Type B pancreatic cell (in vitro differentiated cells): Measurements from ENCODE around the gene ALKBH1. TPM values are rescaled to one million over a fixed set of nuclear protein-coding genes. Genes with fewer than 3 reads are reported as not detected.
A peak's percentile ranks its signal among the peaks of the same experiment; 100 is the strongest.

Experiments
- DNase-seq: peaks from one replicate; pipeline ENCODE4 v3.0.0; 2021; ENCODE audit warnings: mixed read lengths; ENCODE audit not compliant: unreplicated experiment; ENCODE audit errors: extremely low spot score
- H3K27ac Mint-ChIP-seq: 2 replicates; pipeline ENCODE4 v1.8.0; 2021; ENCODE audit warnings: mild to moderate bottlenecking, mixed read lengths
- H3K27me3 Mint-ChIP-seq: 2 replicates; pipeline ENCODE4 v1.8.0; 2021; ENCODE audit warnings: mixed read lengths
- H3K36me3 Mint-ChIP-seq: 2 replicates; pipeline ENCODE4 v1.8.0; 2021; ENCODE audit warnings: mixed read lengths
- H3K4me1 Mint-ChIP-seq: one replicate; pipeline ENCODE4 v1.8.0; 2021; ENCODE audit warnings: mixed read lengths; ENCODE audit not compliant: unreplicated experiment
- H3K4me3 Mint-ChIP-seq: 2 replicates; pipeline ENCODE4 v1.8.0; 2021; ENCODE audit warnings: mild to moderate bottlenecking, mixed read lengths
- H3K9me3 Mint-ChIP-seq: 2 replicates; pipeline ENCODE4 v1.8.0; 2021; ENCODE audit warnings: mixed read lengths
- total RNA-seq: library from RNA; stranded (reverse); gene quantifications from 2 replicates; pipeline ENCODE4 v1.2.1, GENCODE V29; 2021; ENCODE audit warnings: low replicate concordance
- TF ChIP-seq, protein P1 (sequence below): fragments of 200-600 bp; sonication (generic); conservative IDR thresholded peaks from 2 replicates; pipeline ENCODE4 v1.5.0; 2021; ENCODE audit warnings: antibody characterized with exemption, mild to moderate bottlenecking

Gene ALKBH1
- total RNA-seq, 1 donor from 2014 or later, result 14.5 TPM

DNA sequence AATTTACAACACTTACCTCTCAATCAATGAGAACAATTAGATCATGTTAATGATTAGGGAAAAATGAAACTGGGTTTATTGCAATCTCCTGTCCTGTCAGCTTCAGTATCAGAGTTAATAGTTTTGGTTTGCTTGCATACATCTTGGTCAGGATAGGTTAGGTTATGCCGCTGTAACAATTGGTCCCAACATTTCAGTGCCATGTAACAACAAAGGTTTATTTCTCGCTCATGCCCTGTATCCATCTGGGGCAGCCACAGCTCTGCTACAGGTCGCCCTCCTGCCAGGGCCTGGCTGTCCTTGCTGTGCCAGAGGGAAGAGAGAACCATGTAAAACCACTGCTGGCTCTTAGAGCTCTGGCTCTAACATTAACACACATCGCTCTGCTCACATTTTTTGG, 60.9 kb downstream of the ALKBH1 start:
- no peak for DNase-seq
- Mint-ChIP-seq H3K9me3 (no peaks in the 10 kb centered on the region), H3K4me1 (no peaks in the 10 kb centered on the region), H3K27ac (peak overlapping the region; percentile 11), H3K36me3 (no peaks in the 10 kb centered on the region), H3K27me3 (peaks cover 6% of the 10 kb centered on the region), H3K4me3 (no peak overlapping the region)
- TF ChIP-seq, protein P1, sequence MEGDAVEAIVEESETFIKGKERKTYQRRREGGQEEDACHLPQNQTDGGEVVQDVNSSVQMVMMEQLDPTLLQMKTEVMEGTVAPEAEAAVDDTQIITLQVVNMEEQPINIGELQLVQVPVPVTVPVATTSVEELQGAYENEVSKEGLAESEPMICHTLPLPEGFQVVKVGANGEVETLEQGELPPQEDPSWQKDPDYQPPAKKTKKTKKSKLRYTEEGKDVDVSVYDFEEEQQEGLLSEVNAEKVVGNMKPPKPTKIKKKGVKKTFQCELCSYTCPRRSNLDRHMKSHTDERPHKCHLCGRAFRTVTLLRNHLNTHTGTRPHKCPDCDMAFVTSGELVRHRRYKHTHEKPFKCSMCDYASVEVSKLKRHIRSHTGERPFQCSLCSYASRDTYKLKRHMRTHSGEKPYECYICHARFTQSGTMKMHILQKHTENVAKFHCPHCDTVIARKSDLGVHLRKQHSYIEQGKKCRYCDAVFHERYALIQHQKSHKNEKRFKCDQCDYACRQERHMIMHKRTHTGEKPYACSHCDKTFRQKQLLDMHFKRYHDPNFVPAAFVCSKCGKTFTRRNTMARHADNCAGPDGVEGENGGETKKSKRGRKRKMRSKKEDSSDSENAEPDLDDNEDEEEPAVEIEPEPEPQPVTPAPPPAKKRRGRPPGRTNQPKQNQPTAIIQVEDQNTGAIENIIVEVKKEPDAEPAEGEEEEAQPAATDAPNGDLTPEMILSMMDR, result no peak

GRCh38 chr14:77645520-77646230, 62.1 kb downstream of the ALKBH1 start:
- H3K27ac Mint-ChIP-seq, result peak overlapping the region; percentile 16
- TF ChIP-seq, protein P1, result no peak
- H3K4me1 Mint-ChIP-seq, result peaks cover 8% of the 10 kb centered on the region
- no peak overlapping the region for H3K4me3 Mint-ChIP-seq
- H3K27me3 Mint-ChIP-seq, result peaks cover 10% of the 10 kb centered on the region
- DNase-seq, result no peak
- H3K36me3 Mint-ChIP-seq, result no peaks in the 10 kb centered on the region
- no peaks in the 10 kb centered on the region for H3K9me3 Mint-ChIP-seq

DNA sequence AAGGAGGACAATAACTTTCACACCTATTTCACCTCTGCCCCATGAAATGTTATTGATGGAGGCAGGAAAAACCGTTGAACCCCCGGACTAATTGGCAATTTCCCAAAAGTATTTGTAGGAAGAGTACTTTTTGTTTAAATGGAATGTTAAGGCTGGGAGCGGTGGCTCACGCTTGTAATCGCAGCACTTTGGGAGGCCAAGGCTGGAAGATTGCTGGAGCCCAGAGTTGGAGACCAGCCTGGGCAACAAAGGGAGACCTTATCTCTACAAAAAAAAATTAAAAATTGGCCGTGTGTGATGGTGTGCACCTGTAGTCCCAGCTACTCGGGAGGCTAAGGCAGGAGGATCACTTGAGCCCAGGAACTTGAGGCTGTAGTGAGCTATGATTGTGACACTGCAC, 65.4 kb downstream of the ALKBH1 start:
- no peak for DNase-seq
- no peak overlapping the region for H3K4me3 Mint-ChIP-seq
- TF ChIP-seq, protein P1, result no peak
- H3K27me3 Mint-ChIP-seq, result peaks cover 4% of the 10 kb centered on the region
- no peaks in the 10 kb centered on the region for H3K9me3 Mint-ChIP-seq
- H3K36me3 Mint-ChIP-seq, result no peaks in the 10 kb centered on the region
- peaks cover 8% of the 10 kb centered on the region for H3K4me1 Mint-ChIP-seq
- no peak overlapping the region for H3K27ac Mint-ChIP-seq

DNA sequence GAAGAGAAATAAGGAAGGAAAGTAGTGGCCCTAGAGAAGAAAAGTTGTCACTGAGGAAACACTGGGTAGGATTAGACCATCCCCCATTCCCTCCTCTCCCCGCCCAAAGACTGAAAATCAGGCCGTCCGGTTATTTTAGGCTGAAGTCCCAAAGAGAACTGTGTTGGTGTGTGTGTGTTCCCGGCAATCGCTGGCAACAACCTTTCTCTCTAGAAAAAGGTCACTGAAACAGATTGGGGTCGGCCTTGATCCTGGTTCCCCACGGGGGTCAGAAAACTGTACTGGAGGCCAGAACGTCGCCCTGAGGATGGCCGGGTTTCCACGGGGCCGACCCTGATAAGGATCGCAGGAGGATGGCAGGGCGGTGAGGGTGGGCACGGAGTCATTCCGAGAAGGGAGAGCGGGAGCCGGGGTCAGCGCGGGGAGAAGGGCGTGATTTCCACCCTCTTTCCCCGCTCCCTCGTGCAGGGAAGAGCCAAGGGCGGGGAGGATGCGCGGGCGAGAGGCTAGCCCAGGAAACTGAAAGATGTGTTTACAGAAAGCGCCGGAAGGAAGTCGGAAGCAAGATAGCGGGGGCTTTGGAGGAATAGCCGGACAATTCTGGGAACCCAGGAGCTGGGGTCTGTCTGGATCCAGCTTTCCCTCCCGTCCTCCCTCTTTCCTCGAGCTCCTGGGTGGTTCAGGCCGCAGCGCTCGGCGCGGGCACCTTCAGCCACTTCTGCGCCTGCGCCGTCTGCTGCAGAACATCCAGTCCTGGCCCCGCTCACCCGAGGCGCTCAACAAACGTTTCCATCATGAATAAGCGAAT, 66.1 kb downstream of the ALKBH1 start:
- H3K4me1 Mint-ChIP-seq, result peaks cover 8% of the 10 kb centered on the region
- peak overlapping the region; percentile 91 for H3K27ac Mint-ChIP-seq
- TF ChIP-seq, protein P1, result no peak
- no peaks in the 10 kb centered on the region for H3K9me3 Mint-ChIP-seq
- peaks cover 4% of the 10 kb centered on the region for H3K27me3 Mint-ChIP-seq
- no peak for DNase-seq
- H3K4me3 Mint-ChIP-seq, result peak overlapping the region; percentile 74
- no peaks in the 10 kb centered on the region for H3K36me3 Mint-ChIP-seq

DNA sequence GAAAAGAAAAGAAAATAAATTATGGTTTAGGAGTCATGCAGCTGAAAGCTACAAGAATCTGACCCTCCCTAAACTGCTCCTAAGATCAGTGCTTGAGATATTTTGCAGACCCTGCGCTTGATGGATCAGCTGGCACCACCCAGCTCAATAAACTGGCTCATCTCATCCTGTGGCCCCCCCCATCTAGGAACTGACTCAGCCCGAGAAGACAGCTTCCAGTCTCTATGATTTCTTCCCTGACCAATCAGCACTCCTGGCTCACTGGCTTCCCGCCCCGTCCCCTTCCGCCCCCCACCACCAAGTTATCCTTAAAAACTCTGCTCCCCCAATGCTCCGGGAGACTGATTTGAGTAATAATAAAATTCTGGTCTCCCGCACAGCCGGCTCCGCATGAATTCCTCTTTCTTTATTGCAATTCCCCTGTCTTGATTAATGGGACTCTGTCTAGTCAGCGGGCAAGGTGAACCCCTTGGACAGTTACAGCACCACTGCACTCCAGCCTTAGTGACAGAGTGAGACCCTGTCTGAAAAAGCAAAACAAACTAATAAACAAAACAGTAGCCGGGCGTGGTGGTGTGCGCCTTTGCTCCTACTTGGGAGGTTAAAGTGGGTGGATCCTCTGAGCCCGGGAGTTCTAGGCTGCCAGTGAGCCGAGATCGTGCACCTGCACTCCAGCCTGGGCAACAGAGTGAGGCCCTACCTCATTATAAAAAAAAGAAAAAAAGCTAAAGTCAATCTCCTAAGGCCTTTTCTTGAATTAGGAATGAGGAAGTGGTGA, 66.9 kb downstream of the ALKBH1 start:
- Mint-ChIP-seq H3K27me3 (peaks cover 4% of the 10 kb centered on the region), H3K9me3 (no peaks in the 10 kb centered on the region), H3K36me3 (no peaks in the 10 kb centered on the region), H3K4me3 (peak overlapping the region; percentile 74), H3K27ac (peak overlapping the region; percentile 91), H3K4me1 (peaks cover 8% of the 10 kb centered on the region)
- DNase-seq, result no peak
- TF ChIP-seq, protein P1, result no peak
